Measurements from ENCODE around the gene NR2C2. TPM values are rescaled to one million over a fixed set of nuclear protein-coding genes. Genes with fewer than 3 reads are reported as not detected.

Gene NR2C2
- total and polyA plus RNA-seq, 2 of the 13 experiments (the other 11 are each of a cell fraction or from before 2014, with no cell fraction given), result 7.8 to 11.8 TPM

DNA sequence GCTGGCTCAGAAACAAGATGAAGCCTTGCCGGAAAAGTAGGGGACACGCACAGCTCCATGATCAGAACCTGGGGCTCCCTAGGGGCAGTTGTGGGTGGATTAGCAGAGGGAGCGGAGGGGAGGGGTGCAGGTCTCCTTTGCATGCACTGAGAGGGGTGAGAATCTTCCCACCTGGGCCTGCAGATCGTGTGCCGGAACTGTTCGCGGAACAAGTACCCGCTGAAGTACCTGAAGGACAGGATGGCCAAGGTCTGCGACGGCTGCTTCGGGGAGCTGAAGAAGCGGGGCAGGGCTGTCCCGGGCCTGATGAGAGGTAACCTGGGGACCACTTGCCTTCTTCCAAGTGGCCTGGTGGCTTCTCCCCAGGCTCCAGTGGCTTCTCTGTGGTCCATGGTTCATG is 24.5 kb upstream of the NR2C2 start (continued):
- TF ChIP-seq, protein P1, sequence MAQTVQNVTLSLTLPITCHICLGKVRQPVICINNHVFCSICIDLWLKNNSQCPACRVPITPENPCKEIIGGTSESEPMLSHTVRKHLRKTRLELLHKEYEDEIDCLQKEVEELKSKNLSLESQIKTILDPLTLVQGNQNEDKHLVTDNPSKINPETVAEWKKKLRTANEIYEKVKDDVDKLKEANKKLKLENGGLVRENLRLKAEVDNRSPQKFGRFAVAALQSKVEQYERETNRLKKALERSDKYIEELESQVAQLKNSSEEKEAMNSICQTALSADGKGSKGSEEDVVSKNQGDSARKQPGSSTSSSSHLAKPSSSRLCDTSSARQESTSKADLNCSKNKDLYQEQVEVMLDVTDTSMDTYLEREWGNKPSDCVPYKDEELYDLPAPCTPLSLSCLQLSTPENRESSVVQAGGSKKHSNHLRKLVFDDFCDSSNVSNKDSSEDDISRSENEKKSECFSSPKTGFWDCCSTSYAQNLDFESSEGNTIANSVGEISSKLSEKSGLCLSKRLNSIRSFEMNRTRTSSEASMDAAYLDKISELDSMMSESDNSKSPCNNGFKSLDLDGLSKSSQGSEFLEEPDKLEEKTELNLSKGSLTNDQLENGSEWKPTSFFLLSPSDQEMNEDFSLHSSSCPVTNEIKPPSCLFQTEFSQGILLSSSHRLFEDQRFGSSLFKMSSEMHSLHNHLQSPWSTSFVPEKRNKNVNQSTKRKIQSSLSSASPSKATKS (CRISPR knock-in tag; IDR thresholded peaks at IDR 0.05), result no peak
- TF ChIP-seq NR3C1 (CRISPR knock-in tag; IDR thresholded peaks at IDR 0.05) (no peak), ZKSCAN5 (CRISPR knock-in tag; IDR thresholded peaks at IDR 0.05) (no peak), ARHGAP35 (CRISPR knock-in tag; IDR thresholded peaks at IDR 0.05; ENCODE audit: borderline replicate concordance) (no peak), TEAD2 (CRISPR knock-in tag; IDR thresholded peaks at IDR 0.05) (no peak), ATF7-NPFF (CRISPR knock-in tag; IDR thresholded peaks at IDR 0.05; ENCODE audit: low read depth) (no peak), SOX5 (CRISPR knock-in tag; IDR thresholded peaks at IDR 0.05; ENCODE audit: borderline replicate concordance) (no peak)
- TF ChIP-seq, protein P2, sequence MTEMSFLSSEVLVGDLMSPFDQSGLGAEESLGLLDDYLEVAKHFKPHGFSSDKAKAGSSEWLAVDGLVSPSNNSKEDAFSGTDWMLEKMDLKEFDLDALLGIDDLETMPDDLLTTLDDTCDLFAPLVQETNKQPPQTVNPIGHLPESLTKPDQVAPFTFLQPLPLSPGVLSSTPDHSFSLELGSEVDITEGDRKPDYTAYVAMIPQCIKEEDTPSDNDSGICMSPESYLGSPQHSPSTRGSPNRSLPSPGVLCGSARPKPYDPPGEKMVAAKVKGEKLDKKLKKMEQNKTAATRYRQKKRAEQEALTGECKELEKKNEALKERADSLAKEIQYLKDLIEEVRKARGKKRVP (CRISPR knock-in tag; IDR thresholded peaks at IDR 0.05), result no peak

DNA sequence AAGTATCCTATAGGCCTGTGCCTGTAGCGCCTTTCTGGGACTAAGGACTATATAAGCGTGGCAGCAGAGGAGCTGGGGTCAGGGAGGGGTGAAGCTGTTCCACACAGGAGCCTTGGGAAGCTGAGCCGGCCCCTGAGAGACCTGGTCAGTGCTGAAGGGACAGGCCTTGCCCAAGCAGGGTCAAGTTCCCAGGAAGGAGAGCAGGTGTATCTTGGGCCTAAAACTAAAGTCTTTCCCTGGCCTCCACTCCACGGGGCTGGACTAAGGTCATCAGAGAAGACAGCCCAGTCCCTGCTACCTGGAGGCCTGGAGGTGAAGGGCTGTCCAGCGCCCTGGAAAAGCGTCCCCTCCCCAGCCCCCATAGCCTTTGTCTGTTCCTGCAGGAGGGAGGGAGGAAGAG is 23.9 kb upstream of the NR2C2 start:
- H3K4me2 ChIP-seq (ENCODE audit: low read depth, low read length), result no peak overlapping the region
- H3K79me2 ChIP-seq (ENCODE audit: insufficient read depth, low read length), result no peaks in the 10 kb centered on the region
- no peak for DNase-seq (ENCODE audit: low spot score)
- in situ Hi-C loops (cut with HindIII; ENCODE audit: extremely low pct_ligation_motif_present, low pct_unique_long_range_greater_than_20kb) (loop anchor here (5.0 to 10.0 kb wide), 3 partner anchors 121 to 251 kb away; no protein-coding TSS in a partner anchor), intact Hi-C loops (cut with micrococcal nuclease; ENCODE audit: unreplicated experiment) (loop anchor here (5.0 kb wide), 1 partner anchor 291 kb away; no protein-coding TSS in a partner anchor)
- CTCF ChIA-PET (ENCODE audit: low intra/inter-chr PET ratio, low total read pairs), result no interaction called here
- no peak overlapping the region for H2AFZ ChIP-seq (ENCODE audit: low read length)
- no peak overlapping the region for H3K27ac ChIP-seq (ENCODE audit: extremely low read length, insufficient read depth, low read length)
- no peaks in the 10 kb centered on the region for H3K9me3 ChIP-seq (ENCODE audit: low read length)
- no peaks in the 10 kb centered on the region for H4K20me1 ChIP-seq (ENCODE audit: insufficient read depth, low read length)
- no peak for TF ChIP-seq ZNF792 (CRISPR knock-in tag; IDR thresholded peaks at IDR 0.05)
- no peak for TF ChIP-seq ZNF552 (CRISPR knock-in tag; IDR thresholded peaks at IDR 0.05; ENCODE audit: borderline replicate concordance)
- no peak for TF ChIP-seq PHB2 (IDR thresholded peaks at IDR 0.05; ENCODE audit: partially characterized antibody)
- no peak for TF ChIP-seq ZFAT (CRISPR knock-in tag; conservative IDR thresholded peaks at IDR 0.05)
- TF ChIP-seq ZMYM4 (CRISPR knock-in tag; IDR thresholded peaks at IDR 0.05), result no peak
- no peak for TF ChIP-seq HOXA7 (CRISPR knock-in tag; IDR thresholded peaks at IDR 0.05)
- TF ChIP-seq MIER3 (CRISPR knock-in tag; IDR thresholded peaks at IDR 0.05; ENCODE audit: borderline replicate concordance), result no peak
- no peak for TF ChIP-seq RBAK (CRISPR knock-in tag; IDR thresholded peaks at IDR 0.05)
- TF ChIP-seq MTA1 (CRISPR knock-in tag; IDR thresholded peaks at IDR 0.05; ENCODE audit: borderline replicate concordance), result no peak
- TF ChIP-seq, protein P3, sequence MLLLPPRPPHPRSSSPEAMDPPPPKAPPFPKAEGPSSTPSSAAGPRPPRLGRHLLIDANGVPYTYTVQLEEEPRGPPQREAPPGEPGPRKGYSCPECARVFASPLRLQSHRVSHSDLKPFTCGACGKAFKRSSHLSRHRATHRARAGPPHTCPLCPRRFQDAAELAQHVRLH (CRISPR knock-in tag; IDR thresholded peaks at IDR 0.05; ENCODE audit: borderline replicate concordance, low read depth), result no peak
- no peak for TF ChIP-seq KDM3A (CRISPR knock-in tag; IDR thresholded peaks at IDR 0.05; ENCODE audit: low read depth)
- TF ChIP-seq, protein P4, sequence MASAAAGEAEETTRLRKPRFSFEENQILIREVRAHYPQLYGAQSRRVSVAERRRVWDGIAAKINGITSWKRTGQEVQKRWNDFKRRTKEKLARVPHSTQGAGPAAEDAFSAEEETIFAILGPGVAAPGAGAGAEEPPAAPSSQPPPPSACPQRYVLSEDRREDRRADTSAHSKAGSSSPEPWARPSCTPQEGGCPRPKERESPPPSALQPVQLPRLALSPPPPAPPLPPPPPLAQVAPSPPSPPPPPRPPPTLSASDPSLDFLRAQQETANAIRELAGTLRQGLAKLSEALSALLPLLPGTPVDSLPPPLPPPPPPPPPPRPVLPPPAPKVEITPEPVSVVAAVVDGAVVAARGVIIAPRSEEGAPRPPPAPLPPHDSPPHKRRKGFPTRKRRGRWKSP (CRISPR knock-in tag; IDR thresholded peaks at IDR 0.05), result no peak
- TF ChIP-seq ZNF230 (CRISPR knock-in tag; IDR thresholded peaks at IDR 0.05), result no peak
- no peak for TF ChIP-seq TEAD2 (CRISPR knock-in tag; IDR thresholded peaks at IDR 0.05)
- no peak for TF ChIP-seq NFIB (CRISPR knock-in tag; IDR thresholded peaks at IDR 0.05; ENCODE audit: borderline replicate concordance)
- H3K27me3 ChIP-seq (ENCODE audit: control insufficient read depth in 1 of 2, insufficient read depth in 2 of 2, low read length in 2 of 2), result peaks cover 0 to 31% of the 10 kb centered on the region in 2 experiments; a peak in 2 of 5 replicates
- no peak for ATAC-seq
- H3K4me1 ChIP-seq (ENCODE audit: insufficient read depth, low read length), result peaks cover 6% of the 10 kb centered on the region; the same call in 1 of the 2 replicates
- 0% methylated on average over 1 of the region's 6 CpGs for WGBS (ENCODE audit: low lambda C conversion rate)
- no peak overlapping the region for H3K9ac ChIP-seq (ENCODE audit: insufficient read depth, low read depth, low read length)
- H3K4me3 ChIP-seq (replicated peaks in 1 of 3; ENCODE audit: insufficient read depth in 1 of 3, low read depth in 2 of 3, low read length in 3 of 3), result no peak overlapping the region
- BruUV-seq (replicated peaks), result no TSS peak
- no peaks in the 10 kb centered on the region for H3K36me3 ChIP-seq (replicated peaks in 1 of 2; ENCODE audit: control insufficient read depth in 1 of 2, insufficient read depth in 2 of 2, low read length in 2 of 2)
- no peak for FAIRE-seq
- POLR2A ChIA-PET, result no interaction called here
